ENCODE data around the gene NTNG2. TPM values are rescaled to one million over a fixed set of nuclear protein-coding genes. Genes with fewer than 3 reads are reported as not detected.

NTNG2 gene
- total and polyA plus RNA-seq, 2 of the 13 experiments (the other 11 are each of a cell fraction or from before 2014, with no cell fraction given), result 0.02 to 0.36 TPM

- TF ChIP-seq PRDM10 (CRISPR knock-in tag; IDR thresholded peaks at IDR 0.05; ENCODE audit: low read depth) (no peak), CREB1 (IDR thresholded peaks at IDR 0.05) (no peak), CREB1 (CRISPR knock-in tag; IDR thresholded peaks at IDR 0.05) (no peak), GMEB2 (CRISPR knock-in tag; IDR thresholded peaks at IDR 0.05; ENCODE audit: low read depth) (no peak), YEATS2 (CRISPR knock-in tag; IDR thresholded peaks at IDR 0.05; ENCODE audit: borderline replicate concordance) (no peak), ZFP36L2 (CRISPR knock-in tag; IDR thresholded peaks at IDR 0.05) (no peak), SIX4 (CRISPR knock-in tag; IDR thresholded peaks at IDR 0.05) (no peak), YY1 (IDR thresholded peaks at IDR 0.05; ENCODE audit: insufficient read depth, insufficient replicate concordance, low read depth, low read length) (peak; percentile 16), ZNF235 (CRISPR knock-in tag; IDR thresholded peaks at IDR 0.05; ENCODE audit: borderline replicate concordance) (no peak), ZFP91 (CRISPR knock-in tag; IDR thresholded peaks at IDR 0.05; ENCODE audit: borderline replicate concordance) (peak; percentile 23; the same call in 1 of the 2 replicates), ZNF746 (CRISPR knock-in tag; IDR thresholded peaks at IDR 0.05) (no peak), CREB3 (CRISPR knock-in tag; IDR thresholded peaks at IDR 0.05) (no peak), THAP11 (CRISPR knock-in tag; IDR thresholded peaks at IDR 0.05) (no peak), ZNF703 (CRISPR knock-in tag; IDR thresholded peaks at IDR 0.05; ENCODE audit: borderline replicate concordance) (no peak), SMC3 (IDR thresholded peaks at IDR 0.05; ENCODE audit: low read length) (peak; percentile 67), SP140L (CRISPR knock-in tag; IDR thresholded peaks at IDR 0.05; ENCODE audit: borderline replicate concordance) (no peak), MATR3 (CRISPR knock-in tag; IDR thresholded peaks at IDR 0.05) (no peak), KDM5A (IDR thresholded peaks at IDR 0.05; ENCODE audit: borderline replicate concordance, low read length) (no peak), TEAD3 (CRISPR knock-in tag; optimal IDR thresholded peaks at IDR 0.05; ENCODE audit: borderline replicate concordance) (peak; percentile 23), TRIM22 (IDR thresholded peaks at IDR 0.05) (no peak), ZBTB7A (CRISPR knock-in tag; IDR thresholded peaks at IDR 0.05) (no peak)
Measured at GRCh38 chr9:132235894-132236661, 74.2 kb downstream of the NTNG2 start (continued).

Data from HepG2 (cell line).